ENCODE data around the gene LRRC3C. TPM values are rescaled to one million over a fixed set of nuclear protein-coding genes. Genes with fewer than 3 reads are reported as not detected.

The LRRC3C gene
- total and polyA plus RNA-seq, 12 donors: not detected

- H3K9me3 ChIP-seq (replicated peaks in 1 of 3): no peaks in the 10 kb centered on the region
- TF ChIP-seq CTCF (IDR thresholded peaks at IDR 0.05) (no peak), POLR2A (IDR thresholded peaks at IDR 0.05) (peak in 1 of 2 donors; percentile 26)
- no peak overlapping the region for H3K27ac ChIP-seq
- peak overlapping the region in 1 of 4 donors; percentile 55 for H3K4me3 ChIP-seq
- WGBS, 4 donors: 69 to 88% (median 72%) methylated on average over 14 to 22 of the region's 22 CpGs
- peak in 5 of 7 donors; percentile 27 to 66 (median 48) for DNase-seq
- no peaks in the 10 kb centered on the region for H3K27me3 ChIP-seq
- H3K36me3 ChIP-seq (replicated peaks in 1 of 2): no peaks in the 10 kb centered on the region
- intact Hi-C loops (cut with DNase I): no loop called here
- H3K4me1 ChIP-seq (replicated peaks in 1 of 2): no peaks in the 10 kb centered on the region
These were observed 24.6 kb downstream of the LRRC3C start for GRCh38 chr17:39951924-39952679.

- TF ChIP-seq POLR2A (IDR thresholded peaks at IDR 0.05): no peak
- TF ChIP-seq CTCF (IDR thresholded peaks at IDR 0.05): no peak
- intact Hi-C loops (cut with DNase I): no loop called here
- Histone ChIP-seq H3K27me3 (no peaks in the 10 kb centered on the region), H3K36me3 (replicated peaks in 1 of 2) (no peaks in the 10 kb centered on the region), H3K4me3 (peak overlapping the region in 1 of 4 donors; percentile 55), H3K27ac (peak overlapping the region in 1 of 5 donors; percentile 72), H3K9me3 (replicated peaks in 1 of 3) (no peaks in the 10 kb centered on the region), H3K4me1 (replicated peaks in 1 of 2) (no peaks in the 10 kb centered on the region)
- peak; percentile 98 to 99 (median 98) for DNase-seq
- WGBS, 4 donors: 0 to 1% (median 1%) methylated on average over 3 to 52 of the region's 55 CpGs; no CpG with 5 or more reads in 1 of the 4 donors
These were observed 25.3 kb downstream of the LRRC3C start for GRCh38 chr17:39952680-39953470.

- peak overlapping the region in 1 of 4 donors; percentile 52 for H3K4me3 ChIP-seq
- H3K36me3 ChIP-seq (replicated peaks in 1 of 2): no peaks in the 10 kb centered on the region
- 18 to 82% (median 38%) methylated on average over 3 to 9 of the region's 9 CpGs for WGBS, 4 donors
- H3K4me1 ChIP-seq (replicated peaks in 1 of 2): no peaks in the 10 kb centered on the region
- H3K27ac ChIP-seq: peak overlapping the region in 1 of 5 donors; percentile 72
- H3K27me3 ChIP-seq: no peaks in the 10 kb centered on the region
- no peak for DNase-seq
- H3K9me3 ChIP-seq (replicated peaks in 1 of 3): no peaks in the 10 kb centered on the region
- intact Hi-C loops (cut with DNase I): no loop called here
- TF ChIP-seq CTCF (IDR thresholded peaks at IDR 0.05): no peak
- no peak for TF ChIP-seq POLR2A (IDR thresholded peaks at IDR 0.05)
These were observed 25.9 kb downstream of the LRRC3C start for GRCh38 chr17:39953471-39953888.

GRCh38 chr17:39954876-39955275 lies 27.3 kb downstream of the LRRC3C start:
- no peaks in the 10 kb centered on the region for H3K36me3 ChIP-seq (replicated peaks in 1 of 2)
- DNase-seq: no peak
- no peaks in the 10 kb centered on the region for H3K4me1 ChIP-seq (replicated peaks in 1 of 2)
- H3K27me3 ChIP-seq: no peaks in the 10 kb centered on the region
- no peak overlapping the region for H3K4me3 ChIP-seq
- no peak for TF ChIP-seq CTCF (IDR thresholded peaks at IDR 0.05)
- TF ChIP-seq POLR2A (IDR thresholded peaks at IDR 0.05): no peak
- no peaks in the 10 kb centered on the region for H3K9me3 ChIP-seq (replicated peaks in 1 of 3)
- whole genome bisulfite sequencing, 4 donors: 60 to 85% (median 63%) methylated on average over 2 to 4 of the region's 4 CpGs
- no peak overlapping the region for H3K27ac ChIP-seq
- intact Hi-C loops (cut with DNase I): no loop called here

Measured in adrenal gland (tissue), 12 donors.